Spleen (tissue), 7 donors: ENCODE data around the gene EHBP1.

Source experiments
- POLR2A ChIP-seq, 3 donors: fragments of 450-650 bp; IDR thresholded peaks; one replicate each; pipeline ENCODE4 v1.5.1; 2017; ENCODE audit warnings: antibody characterized with exemption in 3 of 3, mild to moderate bottlenecking in 1 of 3
- POLR2AphosphoS5 ChIP-seq, 3 donors: sonication (generic); formaldehyde crosslinking; IDR thresholded peaks; one replicate each; pipeline ENCODE4 v1.5.1; 2017; ENCODE audit warnings: antibody characterized with exemption in 3 of 3
- TF ChIP-seq, protein P1 (sequence below), 11 experiments: fragments of 200-600 bp in 7 of 11; fragments of 450-650 bp in 4 of 11; sonication (generic) in 4 of 11; IDR thresholded peaks in 8 of 11; conservative IDR thresholded peaks in 3 of 11; 1 replicate in 7 of 11; 2 replicates in 4 of 11; pipeline versions ENCODE4 v1.4.0 to v1.8.0; 2016 to 2021; ENCODE audit warnings: antibody characterized with exemption in 11 of 11, inconsistent platforms in 4 of 11, mild to moderate bottlenecking in 1 of 11
- donor health status: DM: no; HTN: no; CAD: no; lungs with moderate emphysema.
- donor health status: DM: no; HTN: no; CAD: no.
- donor health status: DM: no; HTN: no; CAD: no.

GRCh38 chr2:63018439-63018838, 312.9 kb downstream of the EHBP1 start:
- TF ChIP-seq, protein P1, sequence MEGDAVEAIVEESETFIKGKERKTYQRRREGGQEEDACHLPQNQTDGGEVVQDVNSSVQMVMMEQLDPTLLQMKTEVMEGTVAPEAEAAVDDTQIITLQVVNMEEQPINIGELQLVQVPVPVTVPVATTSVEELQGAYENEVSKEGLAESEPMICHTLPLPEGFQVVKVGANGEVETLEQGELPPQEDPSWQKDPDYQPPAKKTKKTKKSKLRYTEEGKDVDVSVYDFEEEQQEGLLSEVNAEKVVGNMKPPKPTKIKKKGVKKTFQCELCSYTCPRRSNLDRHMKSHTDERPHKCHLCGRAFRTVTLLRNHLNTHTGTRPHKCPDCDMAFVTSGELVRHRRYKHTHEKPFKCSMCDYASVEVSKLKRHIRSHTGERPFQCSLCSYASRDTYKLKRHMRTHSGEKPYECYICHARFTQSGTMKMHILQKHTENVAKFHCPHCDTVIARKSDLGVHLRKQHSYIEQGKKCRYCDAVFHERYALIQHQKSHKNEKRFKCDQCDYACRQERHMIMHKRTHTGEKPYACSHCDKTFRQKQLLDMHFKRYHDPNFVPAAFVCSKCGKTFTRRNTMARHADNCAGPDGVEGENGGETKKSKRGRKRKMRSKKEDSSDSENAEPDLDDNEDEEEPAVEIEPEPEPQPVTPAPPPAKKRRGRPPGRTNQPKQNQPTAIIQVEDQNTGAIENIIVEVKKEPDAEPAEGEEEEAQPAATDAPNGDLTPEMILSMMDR (IDR thresholded peaks at IDR 0.05 in 8 of 11, conservative IDR thresholded peaks at IDR 0.05 in 3 of 11), result no peak
- no peak for TF ChIP-seq POLR2AphosphoS5 (IDR thresholded peaks at IDR 0.05)
- TF ChIP-seq POLR2A (IDR thresholded peaks at IDR 0.05), result no peak
